ENCODE measurements around the gene PTPRG.
"Not testable (repeated sequence)": the region's sequence is repeated elsewhere in the genome, so short reads cannot be mapped to it uniquely, and the experiment has no call there.

PTPRG gene

DNA sequence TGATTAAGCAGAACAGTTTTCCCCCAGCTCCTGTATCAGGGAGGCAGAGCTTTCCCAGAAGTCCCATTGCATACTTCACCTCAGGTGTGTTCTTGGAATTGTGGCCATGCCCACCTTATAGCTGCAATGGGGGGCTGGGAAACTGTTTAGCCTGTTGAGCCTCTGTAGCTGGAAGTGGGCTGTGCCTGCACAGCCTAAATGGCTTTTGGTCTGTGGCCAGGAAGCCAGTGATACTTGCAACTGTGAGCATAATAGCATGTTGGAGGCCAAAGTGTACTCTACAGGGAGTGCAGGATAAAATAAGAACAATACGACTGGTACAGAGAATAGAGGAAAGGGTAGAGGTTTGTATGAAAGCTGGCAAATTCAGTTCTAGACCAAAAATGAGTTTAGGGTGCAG lies 248.5 kb downstream of the PTPRG start:
- no peak for DNase-seq

DNA sequence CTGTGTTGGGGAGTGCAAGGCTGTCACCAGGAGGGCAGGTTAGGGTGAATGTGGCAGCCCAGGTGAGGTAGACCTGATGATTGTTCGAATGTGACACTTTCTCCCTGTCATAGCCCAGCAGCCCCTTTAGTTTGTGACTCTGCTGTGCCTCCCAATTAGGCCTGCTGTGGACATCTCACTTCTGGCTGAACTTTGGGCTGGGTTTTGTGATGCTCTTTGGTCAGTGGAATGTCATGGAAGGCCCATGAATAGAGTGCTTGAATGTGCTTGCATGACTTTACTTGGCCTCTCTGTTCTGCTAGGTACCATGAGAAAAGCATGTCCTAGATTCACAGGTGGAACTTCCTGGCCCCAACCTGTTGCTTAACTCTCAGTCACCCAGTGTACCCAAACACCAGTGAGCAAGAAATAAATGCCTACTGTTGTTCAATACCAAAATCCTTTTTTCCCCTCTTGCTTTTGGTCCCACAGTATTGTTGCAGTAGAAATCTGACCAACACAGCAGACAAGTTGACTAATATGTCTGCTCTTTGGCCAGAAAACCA lies 249.7 kb downstream of the PTPRG start:
- DNase-seq, result no peak

DNA sequence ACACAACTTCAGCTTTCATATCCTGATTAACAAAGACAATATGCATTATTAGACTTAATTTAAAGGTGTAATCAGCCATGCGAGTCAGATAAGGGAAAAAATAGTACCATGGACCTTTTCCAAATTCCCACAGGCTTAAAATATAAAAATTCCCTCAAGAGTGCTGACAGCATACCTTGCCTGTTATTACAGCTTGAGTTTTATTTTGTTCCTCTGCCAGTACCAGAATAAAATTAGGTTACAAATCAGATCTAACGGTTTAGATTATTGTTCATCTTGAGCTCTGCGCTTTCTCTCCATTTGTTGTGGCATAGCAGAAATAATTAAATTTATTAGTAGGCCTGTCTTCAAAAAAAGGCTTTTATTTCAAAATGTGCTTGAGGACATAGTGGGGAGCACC lies 250.3 kb downstream of the PTPRG start:
- no peak for DNase-seq

DNA sequence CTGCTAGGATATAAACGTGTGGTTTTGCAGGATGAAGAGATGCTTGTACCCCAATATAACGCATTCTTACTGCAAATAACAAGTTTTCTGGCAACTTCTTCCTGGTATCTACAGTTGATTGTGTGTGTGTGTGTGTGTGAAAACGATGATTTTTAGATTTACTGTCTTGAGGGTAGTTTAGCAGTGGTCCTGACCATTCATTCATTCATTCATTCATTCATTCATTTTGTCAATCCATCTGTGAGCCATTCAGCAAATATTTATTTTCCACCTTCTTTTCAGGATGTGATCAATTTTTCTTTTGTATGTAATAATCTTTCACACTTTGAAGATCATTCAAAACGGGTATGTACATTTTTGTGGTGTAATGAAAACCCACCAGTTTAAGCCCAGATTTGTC lies 250.7 kb downstream of the PTPRG start:
- no peak for DNase-seq

DNA sequence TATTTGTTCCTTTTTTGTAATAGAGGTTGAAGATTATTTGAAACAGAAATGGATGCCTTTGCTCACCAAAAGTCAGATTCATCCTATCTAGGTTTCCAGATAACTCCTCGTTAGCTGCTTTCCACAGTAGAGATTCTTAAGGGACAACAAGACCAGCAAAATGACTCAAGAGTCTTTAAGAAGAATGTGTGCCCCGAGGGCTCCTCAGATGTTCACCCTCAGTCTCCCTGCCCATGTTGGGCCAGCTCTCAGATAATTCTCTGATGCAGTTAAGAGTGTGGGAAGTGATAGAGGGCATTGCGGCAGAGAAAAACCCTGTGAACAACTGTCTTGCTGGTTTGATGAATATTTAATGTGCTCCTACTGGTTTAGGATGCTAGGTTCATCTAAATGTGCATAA lies 251.1 kb downstream of the PTPRG start:
- DNase-seq, result no peak

DNA sequence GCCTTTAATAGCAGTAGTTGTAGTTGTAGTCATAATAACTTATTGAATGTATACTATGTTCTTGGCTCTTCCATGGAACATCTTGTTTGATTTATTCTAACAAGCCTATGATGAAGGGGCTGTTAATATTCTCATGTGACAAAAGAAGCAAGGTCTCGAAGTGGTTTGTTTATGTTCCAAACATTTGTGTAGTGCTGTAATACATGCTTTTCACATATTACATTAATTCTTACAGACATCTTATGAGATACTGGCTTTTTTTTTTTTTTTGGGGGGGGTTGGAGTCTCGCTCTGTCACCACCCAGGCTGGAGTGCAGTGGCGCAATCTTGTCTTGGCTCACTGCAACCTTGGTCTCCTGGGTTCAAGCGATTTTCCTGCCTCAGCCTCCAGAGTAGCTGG lies 252.3 kb downstream of the PTPRG start:
- DNase-seq, result no peak

DNA sequence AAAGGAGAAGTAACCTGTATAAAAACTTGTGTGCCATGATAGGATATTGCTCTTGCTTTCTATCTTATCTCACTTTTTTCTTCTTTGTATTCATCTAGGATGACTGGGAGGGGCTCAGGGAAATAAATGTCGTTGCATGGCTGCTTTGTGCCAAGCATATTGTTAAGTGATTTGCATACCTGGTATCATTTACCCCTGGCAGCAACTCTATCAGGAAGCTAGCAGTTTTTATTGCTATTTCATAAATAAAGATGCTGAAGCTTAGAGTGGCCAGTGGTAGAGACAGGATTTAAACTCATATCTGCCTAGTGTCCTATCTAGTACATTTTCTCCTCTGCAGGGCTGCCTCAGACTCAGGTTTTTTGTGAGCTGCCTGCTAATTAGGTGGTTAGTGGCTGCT lies 253.3 kb downstream of the PTPRG start:
- DNase-seq, result no peak

DNA sequence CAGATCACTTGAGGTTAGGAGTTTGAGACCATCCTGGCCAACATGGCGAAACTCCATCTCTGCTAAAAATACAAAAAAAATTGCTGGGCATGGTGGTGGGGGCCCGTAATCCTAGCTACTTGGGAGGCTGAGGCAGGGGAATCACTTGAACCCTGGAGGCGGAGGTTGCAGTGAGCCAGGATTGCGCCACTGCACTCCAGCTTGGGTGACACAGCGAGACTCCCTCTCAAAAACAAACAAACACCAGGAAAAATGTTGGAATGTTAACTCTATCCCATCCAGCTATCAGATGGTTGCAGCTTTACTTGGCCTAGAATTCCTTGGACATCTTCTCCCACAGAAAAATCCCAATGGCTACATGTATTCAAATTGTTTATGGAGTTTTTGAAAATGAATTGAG lies 254.9 kb downstream of the PTPRG start:
- DNase-seq, result not testable (repeated sequence)

DNA sequence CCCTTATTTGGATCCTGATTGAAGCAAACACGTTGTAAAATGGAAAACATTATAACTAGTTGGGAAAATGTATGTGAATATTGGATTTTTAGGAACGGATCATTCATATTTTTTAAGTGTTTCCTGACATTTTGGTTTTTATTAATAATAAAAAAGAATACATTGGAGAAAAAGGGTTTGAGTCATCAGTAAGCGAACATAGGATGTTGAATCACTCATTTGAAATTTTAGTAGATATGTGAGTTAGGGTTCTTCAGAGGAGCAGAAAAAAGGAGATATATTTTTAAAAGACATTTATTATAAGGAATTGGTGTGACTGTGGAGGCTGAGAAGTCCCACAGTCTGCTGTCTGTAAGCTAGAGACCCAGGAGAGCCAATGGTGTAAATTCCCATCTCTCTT lies 258.5 kb downstream of the PTPRG start:
- DNase-seq, result peak; percentile 22

DNA sequence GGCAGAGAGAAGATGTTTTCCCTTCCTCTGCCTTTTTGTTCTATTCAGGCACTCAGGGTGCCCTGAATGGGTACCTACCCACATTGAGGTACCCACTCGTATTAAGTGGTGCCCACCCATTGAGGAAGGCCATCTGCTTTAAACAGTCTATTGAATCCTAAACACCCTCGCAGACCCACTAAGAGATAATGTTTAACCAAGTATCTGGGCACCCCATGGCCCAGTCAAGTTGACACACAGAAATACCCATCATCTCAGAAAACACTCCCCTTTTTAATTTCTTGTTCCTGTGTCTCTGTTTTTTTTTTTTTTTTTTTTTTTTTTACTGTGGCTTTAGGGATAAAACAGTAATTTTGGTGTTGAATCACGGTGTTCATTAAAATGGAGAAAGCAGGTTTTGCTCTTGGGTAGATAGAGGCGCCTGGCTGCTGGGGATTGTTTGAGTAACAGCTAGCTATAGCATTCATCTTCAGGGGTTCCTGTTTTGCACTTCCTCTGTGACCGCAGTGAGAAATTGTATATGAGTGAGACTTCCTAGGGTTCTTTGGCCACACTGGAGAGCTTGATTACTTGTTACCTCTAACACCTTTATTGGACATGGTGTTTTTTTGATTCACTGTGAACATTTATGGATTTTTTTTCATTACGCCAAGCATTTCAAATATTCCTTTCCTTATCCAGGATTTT lies 259.1 kb downstream of the PTPRG start:
- no peak for DNase-seq

DNA sequence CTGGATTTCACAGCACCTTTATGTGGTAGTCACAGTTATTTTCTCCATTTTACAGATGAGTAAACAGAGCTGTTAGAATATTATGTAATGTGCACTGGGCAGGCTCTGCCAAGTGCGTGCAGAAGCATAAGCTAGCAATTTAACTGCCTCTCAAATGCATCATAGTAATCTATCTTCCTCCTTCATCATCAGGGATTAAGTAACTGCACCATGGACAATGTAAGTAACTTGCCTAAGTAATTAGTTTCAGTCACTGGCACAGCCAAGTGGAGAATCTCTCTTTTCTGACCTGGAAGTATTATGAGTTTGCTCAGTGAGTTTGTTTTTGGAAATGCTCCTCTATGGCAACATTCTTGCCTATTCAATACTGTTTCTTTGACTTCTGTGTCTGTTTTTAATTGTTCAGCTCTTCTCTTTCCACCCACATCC lies 260.5 kb downstream of the PTPRG start:
- no peak for DNase-seq

DNA sequence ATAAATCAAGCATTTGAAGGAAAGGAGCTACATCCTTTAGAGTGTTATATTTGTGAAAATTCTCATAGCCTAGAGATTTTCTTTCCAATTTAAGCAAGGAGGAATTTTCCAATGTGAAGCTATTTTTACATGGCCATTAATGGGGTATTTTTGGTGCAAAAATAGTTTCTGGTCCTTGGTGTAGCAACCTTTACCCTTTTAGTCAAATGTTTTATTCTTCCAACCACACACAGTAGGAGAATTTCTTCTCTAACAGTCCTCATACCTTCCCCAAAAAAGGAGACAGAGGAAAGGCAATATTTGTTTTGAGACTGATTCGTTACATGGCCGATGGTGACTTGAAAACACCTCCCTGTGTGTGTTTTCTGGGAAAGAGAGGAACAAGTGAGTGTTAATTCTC lies 261.2 kb downstream of the PTPRG start:
- DNase-seq, result no peak

DNA sequence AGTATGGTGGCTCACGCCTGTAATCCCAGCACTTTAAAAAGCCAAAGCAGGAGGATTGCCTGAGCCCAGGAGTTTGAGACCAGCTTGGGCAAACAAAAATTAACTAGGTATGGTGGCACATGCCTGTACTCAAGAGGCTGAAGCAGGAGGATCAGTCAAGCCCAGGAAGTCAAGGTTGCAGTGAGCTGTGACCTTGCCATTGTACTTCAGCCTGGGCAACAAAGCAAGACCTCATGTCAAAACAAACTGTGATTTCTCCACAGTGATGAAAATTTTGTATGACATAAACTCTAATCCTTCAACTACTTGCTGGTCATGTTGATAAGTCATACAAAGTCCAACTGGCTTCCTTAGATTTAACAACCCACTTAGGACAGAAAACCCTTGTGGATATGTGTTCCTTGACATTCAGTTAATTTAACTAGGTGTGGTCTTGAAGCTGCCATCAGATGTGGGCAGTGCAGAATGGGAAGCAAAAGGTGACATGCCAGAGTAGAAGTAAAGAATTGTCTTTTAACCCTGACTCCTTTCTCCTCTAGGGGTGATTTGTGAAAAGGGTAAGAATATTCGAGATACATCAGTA lies 263.3 kb downstream of the PTPRG start:
- DNase-seq, result no peak

DNA sequence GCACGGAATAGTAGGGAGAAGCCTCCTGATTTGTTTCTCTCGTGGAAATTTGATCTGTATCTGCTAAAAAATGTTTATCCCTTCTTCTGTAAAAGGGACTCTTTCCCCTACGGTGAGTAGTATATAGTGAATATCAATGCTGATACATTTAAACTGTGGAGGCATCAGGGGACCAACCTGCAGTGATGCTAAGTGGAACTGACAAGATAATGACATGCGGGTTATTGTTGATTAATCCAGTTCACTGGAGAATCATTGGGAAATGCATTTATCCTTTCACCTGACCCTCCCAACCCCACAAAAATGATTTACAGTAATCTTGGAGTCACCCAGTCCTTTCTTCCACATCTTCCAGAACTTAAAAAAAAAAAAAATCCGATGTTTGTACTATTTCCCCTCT lies 264.8 kb downstream of the PTPRG start:
- no peak for DNase-seq

DNA sequence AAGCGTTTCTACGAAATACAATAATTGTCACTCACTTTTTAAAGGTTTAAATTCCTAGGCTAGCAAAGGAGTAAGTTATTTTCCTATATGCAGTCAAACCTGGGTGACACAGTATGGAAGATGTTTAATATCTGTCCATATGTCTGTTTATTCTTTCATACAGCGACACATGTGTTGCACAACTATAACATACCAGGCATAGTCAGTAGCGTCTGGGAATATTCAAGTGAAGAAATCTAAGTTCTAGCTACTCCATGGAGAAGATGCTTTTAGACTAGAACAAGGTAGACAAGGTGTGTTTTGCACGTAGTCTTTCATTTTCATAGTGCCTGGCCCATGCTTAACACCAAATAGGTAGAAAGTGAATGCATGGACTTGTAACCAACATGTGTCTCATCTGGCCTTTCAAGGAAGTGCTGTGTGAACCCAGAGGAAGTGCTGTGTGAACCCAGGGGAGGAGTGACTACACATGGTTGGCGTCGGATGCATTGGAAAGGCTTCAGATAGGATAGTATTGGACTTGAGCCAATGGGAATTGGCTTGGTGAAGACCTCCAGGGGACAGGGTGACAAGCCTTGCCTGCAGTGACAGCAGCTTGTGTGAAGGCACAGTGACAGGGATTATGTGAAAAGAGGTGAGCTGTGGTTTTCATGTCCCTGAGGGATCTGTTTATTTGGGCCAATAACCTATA lies 267.0 kb downstream of the PTPRG start:
- no peak for DNase-seq

DNA sequence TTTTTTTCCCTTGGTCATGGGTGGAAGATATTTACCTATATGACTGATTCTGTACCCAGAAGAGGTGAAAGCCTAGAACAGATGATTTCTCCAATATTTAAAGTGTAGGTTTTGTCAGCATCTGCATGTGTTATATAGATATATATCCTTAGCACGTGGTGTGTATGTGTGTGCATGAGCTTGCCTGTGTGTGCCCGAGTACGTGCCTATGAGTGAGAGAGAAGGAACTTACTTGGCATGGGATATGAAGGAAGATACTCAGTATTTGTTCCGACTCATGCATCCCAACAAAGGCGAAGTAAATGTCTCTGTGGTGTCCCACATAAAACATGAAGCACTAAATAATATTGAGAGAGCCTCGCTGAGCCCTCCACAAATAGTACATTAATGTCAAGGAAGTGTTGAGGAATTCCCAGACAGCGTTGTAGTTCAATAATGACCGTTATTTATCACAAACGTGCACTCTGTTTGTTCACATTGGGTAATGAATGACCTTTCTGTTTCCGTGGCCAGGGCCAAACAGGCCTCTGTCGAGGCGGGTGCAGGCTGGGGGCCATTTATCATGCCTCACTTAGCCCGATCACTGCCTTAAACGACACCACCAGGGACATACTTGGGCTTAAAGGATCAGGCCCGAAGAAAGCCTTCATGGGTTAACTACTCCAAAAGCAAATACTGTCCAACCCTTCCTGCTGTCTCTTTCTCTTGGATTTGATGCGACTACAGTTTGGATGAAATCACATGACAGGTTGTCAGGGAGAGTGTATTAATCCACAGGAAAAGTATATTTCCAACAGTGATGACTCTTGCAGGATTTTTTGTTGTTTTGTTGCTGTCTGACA lies 267.7 kb downstream of the PTPRG start:
- DNase-seq, result no peak

DNA sequence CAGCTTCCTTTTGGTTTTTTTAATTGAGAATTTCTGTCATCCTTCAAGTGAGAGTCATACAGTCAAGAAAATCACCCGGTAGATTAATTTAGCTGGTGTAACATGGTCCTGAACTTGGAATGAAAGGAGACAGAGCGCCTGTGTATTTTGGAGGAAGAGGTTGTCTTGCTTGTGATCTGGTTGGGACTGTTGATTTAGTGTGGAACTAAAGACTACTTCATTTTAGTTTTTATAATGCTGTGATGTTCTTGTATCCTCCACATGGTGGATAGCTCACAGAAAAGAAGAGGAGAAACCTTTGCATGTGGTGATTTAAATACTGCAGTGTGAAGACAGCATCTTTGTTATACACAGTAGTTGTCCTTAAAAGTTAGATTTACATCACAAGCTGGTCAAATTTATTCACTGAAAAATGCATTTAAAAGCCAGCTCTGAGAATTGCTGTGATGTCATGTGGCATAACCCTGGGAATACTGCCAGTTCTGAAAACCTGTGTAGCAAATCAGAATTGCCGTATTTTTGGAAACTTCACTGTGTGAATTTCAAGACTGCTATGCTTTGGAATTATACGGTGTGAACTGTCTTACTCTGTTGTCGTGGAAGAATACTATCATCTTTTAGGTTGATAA lies 268.5 kb downstream of the PTPRG start:
- no peak for DNase-seq

DNA sequence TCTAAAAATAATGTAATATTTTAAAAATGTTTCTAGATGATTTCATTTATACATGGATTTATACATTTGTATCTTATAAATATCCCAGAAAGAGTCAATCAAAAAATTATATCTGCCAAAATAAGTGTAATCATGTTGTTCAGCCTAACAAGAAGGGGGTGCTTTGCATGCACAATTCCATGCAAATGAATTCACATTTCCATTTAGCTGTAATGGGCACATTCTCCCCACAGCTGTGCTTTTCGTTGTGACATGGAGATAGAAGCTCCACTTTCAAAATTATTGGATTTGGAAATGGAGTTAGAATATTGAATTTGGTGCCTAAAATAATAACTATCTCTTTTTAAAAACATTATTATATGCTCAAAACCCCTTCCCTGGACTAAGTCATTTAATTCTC lies 270.6 kb downstream of the PTPRG start:
- no peak for DNase-seq

DNA sequence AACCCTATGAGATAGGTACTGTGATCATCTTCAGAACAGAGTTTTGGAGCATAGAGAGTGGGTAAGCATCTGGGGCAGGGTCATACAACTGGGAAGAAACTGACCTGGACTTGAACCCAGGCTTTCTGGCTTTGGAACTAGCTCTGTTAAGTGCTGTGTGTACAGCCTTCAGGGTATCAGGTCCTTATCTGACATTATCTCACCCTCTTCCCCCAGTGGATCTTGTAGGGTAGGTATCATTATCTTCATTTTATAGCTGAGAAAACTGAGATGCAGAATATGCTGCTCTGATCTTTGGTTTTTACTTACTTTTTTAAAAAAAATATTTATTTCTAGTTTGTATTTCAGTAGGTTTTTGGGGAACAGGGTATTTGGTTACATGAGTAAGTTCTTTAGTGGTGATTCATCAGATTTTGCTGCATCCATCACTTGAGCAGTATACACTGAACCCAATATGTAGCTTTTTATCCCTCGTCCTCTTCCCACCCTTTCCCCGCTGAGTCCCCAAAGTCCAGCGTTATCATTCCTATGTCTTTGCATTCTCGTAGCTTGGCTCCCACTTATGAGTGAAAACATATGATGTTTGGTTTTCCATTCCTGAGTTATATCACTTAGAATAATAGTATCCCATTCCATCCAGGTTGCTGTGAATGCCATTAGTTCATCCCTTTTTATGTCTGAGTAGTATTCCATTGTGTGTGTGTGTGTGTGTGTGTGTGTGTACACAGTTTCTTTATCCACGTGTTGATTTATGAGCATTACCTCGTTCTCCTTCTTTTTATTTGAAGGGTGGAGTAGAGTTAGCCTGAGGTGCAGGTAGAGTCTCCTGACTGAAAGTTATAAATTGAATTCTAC lies 271.2 kb downstream of the PTPRG start:
- DNase-seq, result peak; percentile 53

DNA sequence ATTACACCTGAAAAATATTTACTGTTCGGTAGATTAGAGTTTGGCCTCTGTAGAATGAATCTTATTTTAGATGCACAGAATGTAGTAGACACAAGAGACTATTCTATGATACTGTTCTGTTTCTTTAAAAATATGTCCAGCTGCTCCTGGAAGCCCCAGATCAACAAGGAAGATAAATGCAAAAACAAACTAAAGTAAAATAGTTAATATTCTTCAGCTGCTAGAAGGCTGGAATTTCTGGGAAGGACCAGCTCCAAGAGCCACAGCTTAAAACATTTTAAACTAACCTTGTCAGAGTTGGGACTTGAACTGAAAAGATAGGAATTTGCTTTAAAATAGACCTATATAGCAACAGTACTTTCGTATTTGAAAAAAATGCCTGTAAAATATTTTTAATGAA lies 277.9 kb downstream of the PTPRG start:
- no peak for DNase-seq

DNA sequence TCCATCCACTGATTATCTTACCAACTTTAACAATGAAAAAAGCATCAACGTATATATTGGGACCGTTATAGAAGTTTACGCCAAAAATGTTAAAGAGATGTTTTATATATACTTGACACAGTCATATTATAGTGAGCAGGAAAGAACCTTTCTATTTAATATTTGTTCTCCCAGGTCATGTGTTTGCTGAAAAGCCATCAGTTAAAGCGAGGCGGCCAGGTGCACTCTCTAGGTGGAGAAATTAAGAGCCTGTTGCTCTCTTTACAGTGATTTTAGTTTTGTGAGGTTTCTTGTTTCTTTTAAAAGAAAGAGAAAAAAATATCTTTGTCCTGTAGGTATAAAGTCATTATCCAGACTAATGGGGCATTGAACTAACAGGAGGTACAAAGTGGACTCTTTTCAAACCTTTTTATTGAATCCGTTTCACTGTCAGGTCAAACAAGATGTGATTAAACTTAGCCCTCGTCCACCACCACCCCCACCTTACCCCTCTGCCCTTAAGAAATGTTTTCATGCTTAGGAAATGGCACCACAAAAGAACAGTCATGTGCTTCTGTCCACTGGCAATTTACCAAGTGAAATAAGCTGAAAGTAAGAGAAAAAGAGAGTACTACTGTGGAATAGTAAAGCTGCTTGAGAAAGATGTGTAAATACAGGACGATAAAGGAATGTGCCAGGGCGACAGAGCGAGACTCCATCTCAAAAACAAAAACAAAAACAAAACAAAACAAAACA lies 279.9 kb downstream of the PTPRG start:
- peak; percentile 60 for DNase-seq

Data from HCEC 1CT (cell line).